SK-N-SH treated with all-trans-retinoic acid at 6 μM for 48 hours (cell line): ENCODE measurements around the gene SLC6A5.

Source experiments
- ISL1 ChIP-seq: fragments of 250-450 bp; sonication (Bioruptor Pico); IDR thresholded peaks from 2 replicates; pipeline ENCODE4 v2.1.2; 2022; ENCODE audit warnings: mild to moderate bottlenecking, moderate library complexity
- PATZ1 ChIP-seq: fragments of 250-450 bp; sonication (Bioruptor Pico); IDR thresholded peaks from 2 replicates; pipeline ENCODE4 v1.8.0; 2020; ENCODE audit warnings: mild to moderate bottlenecking, moderate library complexity, borderline replicate concordance
- TCF4 ChIP-seq: fragments of 250-450 bp; sonication (Bioruptor Pico); IDR thresholded peaks from 2 replicates; pipeline ENCODE4 v1.8.0; 2021; ENCODE audit warnings: mild to moderate bottlenecking, moderate library complexity, borderline replicate concordance
- ZFP3 ChIP-seq: fragments of 250-450 bp; sonication (Bioruptor Pico); IDR thresholded peaks from 2 replicates; pipeline ENCODE4 v1.5.0; 2020; ENCODE audit warnings: mild to moderate bottlenecking, moderate library complexity
- ZFP30 ChIP-seq: fragments of 450-650 bp; formaldehyde crosslinking; IDR thresholded peaks from 2 replicates; pipeline ENCODE4 v1.5.0; 2022; ENCODE audit warnings: mild to moderate bottlenecking, moderate library complexity

DNA sequence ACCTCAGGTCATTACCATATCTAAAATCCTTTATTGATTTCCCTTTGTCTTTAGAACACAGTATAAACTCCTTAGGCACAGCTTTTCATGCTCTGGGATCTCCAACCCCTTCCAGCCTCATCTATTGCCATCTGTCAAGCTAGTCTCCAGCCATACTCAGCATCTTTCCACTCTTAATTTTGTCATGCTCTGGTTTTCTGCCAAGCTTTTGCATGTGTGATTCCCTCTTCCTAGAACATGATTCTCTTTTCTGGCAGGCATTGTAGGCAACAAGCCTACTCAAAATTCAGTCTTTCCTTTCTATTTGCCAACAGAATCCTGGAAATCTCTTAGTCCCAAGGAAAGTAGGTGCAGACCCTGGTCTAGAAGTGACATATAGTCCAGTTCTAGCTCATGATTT lies 35.5 kb upstream of the SLC6A5 start:
- TF ChIP-seq TCF4: no peak
- TF ChIP-seq ZFP3 (CRISPR knock-in tag): no peak
- TF ChIP-seq PATZ1 (CRISPR knock-in tag): no peak
- TF ChIP-seq ZFP30: no peak
- TF ChIP-seq ISL1 (CRISPR knock-in tag): no peak
